ENCODE measurements around the gene SEMA3D.

SEMA3D gene

GRCh38 chr7:85183296-85183695 lies 3.6 kb downstream of the SEMA3D start:
- DNase-seq = no peak

GRCh38 chr7:85178531-85179298 lies 8.1 kb downstream of the SEMA3D start:
- no peak for DNase-seq

DNA sequence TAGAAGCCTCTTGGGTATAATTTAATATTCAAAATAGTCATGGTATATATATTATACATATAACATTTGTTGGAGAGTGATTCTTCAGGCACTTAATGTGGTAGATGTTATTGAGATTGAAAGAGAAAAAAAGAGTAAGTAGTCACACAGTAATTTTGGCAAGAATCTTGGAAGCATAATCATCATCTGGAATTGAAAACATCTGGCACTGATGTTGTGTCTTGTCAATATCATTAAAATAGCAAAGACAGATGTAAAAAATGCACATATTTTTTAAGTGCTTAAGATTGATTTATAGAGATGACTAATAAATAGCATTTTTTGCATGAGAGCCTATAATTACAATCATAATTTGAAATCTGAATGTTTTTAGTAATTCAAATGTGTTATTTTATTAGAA lies 9.5 kb downstream of the SEMA3D start:
- no peak for DNase-seq

GRCh38 chr7:85176197-85176596 lies 10.7 kb downstream of the SEMA3D start:
- DNase-seq = no peak

DNA sequence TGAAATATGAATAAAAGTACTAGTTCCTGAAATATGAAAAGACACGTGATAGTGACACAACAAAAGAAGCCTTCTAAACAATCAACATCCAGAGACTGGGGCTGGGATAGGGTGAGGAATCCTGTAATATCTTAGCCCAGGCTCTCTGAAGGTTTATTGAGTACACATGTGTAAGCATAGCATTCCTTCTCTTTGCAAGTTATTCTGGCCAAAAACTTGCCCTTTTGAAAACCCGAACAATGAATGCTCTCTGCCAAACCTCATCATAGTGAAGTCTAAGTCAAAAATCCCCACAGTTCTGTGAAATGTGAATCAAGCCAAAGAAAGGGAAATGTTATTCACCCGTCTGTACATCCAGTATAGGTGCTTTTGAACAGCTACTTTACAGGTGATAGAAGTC lies 11.6 kb downstream of the SEMA3D start:
- no peak for DNase-seq

- no peak for DNase-seq
Measured at GRCh38 chr7:85172530-85172941, 14.3 kb downstream of the SEMA3D start.

- no peak for DNase-seq
Measured at GRCh38 chr7:85167636-85168035, 19.2 kb downstream of the SEMA3D start.

- no peak for DNase-seq
Measured at GRCh38 chr7:85165263-85165662, 21.6 kb downstream of the SEMA3D start.

- no peak for DNase-seq
Measured at GRCh38 chr7:85164376-85164775, 22.5 kb downstream of the SEMA3D start.

- no peak for DNase-seq
Measured at GRCh38 chr7:85162721-85163120, 24.1 kb downstream of the SEMA3D start.

- DNase-seq = no peak
Measured at GRCh38 chr7:85160223-85160622, 26.6 kb downstream of the SEMA3D start.

GRCh38 chr7:85159003-85159402 lies 27.9 kb downstream of the SEMA3D start:
- no peak for DNase-seq

DNA sequence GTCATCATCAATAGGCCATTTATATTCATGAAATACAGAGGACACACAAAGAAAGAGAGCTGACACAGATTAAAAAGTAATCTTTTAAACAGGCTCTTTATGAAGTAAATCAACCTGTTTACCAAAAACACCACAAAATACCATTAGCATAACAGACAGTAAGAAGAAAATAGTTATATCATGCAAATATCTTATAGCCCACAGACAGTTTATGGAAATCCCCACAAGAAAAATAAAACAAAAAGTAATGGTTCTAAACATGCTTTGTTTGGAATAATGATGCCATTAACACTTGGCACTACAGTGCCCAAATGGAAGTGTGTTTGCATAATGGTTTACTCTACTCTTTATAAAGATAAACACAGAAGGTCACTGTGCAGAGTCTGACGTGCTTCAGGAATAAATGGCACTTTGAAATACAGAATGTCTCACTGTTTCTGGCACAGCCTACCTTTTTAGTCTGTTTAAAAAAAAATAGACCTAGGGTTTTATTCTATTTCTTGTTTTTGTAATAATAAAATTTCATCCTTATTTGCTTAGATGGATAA lies 30.1 kb downstream of the SEMA3D start:
- no peak for DNase-seq

- no peak for DNase-seq
Measured at GRCh38 chr7:85154282-85154937, 32.4 kb downstream of the SEMA3D start.

DNA sequence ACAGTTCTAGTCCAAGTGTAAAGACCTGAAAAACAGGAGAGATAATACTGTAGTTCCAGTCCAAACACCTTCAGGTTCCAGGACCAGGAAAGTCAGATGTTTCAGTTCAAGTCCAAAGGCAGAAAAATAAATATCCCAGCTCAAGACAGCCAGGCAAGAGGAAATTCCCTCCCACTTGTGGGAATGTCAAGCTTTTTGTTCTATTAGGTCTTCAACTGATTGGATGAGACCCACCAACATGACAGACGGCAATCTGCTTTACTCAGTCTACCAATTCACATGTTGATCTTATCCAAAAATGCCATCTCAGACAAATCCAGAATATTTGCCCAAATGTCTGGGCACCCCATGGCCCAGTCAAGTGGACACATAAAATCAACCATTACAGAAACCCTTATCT lies 33.1 kb downstream of the SEMA3D start:
- no peak for DNase-seq

GRCh38 chr7:85150624-85151023 lies 36.2 kb downstream of the SEMA3D start:
- DNase-seq = no peak

DNA sequence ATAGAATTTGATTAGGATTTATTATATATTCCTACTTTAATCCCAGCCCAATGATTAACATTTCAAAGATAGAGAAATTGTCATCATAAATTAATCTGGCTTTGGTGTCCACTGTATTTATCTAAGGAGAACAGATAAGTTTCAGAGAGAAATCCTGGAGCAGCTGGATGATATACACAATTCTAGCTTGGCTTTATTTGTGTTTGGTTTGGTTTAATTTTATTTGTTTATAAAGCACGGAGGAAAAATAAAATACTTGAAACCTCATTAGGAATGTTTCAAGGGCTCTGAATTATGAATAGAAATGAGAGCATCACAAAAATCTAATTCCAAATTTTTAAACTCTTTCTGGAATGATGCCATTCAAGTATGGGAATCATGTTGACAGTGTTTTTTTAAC lies 42.1 kb downstream of the SEMA3D start:
- DNase-seq = no peak

- DNase-seq = no peak
Measured at GRCh38 chr7:85135977-85136376, 50.9 kb downstream of the SEMA3D start.

GRCh38 chr7:85133560-85133959 lies 53.3 kb downstream of the SEMA3D start:
- DNase-seq = no peak

- no peak for DNase-seq
Measured at GRCh38 chr7:85133006-85133405, 53.9 kb downstream of the SEMA3D start.

DNA sequence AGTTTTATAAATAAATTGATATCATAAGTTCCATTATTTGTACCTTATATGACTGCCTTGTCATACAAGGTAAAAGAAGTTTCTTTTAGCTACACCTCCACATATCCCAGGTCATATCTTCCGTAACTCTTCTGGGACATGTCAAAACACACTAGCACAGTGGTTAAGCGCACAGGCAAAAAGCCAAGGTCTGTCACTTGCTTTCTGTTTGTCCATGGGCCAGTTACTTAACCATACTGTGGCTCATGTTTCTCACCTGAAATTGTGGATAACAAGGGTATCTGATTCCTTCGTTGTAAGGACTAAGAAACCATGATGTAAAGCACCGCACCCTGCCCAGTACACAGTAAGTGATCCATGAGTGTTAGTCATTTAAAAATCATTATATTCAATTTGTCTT lies 56.2 kb downstream of the SEMA3D start:
- no peak for DNase-seq

DNA sequence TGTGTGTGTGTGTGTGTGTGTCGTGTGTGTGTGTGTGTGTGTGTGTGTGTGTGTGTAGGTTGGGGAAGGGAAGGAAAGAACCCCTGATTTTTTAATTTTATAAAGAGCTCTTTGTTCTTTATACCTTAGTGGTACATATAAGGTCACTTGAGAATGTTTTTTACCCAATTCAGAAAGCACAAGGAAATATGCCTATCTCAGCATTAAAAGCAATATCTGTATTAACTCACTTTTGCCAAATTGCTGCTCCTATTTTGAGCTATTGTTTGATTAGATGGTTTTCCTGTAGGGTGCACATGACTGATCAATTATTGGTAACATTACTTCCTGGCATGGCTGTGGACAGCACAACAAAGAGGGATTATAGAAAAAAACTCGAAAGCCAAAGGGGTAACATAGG lies 60.5 kb downstream of the SEMA3D start:
- no peak for DNase-seq

DNA sequence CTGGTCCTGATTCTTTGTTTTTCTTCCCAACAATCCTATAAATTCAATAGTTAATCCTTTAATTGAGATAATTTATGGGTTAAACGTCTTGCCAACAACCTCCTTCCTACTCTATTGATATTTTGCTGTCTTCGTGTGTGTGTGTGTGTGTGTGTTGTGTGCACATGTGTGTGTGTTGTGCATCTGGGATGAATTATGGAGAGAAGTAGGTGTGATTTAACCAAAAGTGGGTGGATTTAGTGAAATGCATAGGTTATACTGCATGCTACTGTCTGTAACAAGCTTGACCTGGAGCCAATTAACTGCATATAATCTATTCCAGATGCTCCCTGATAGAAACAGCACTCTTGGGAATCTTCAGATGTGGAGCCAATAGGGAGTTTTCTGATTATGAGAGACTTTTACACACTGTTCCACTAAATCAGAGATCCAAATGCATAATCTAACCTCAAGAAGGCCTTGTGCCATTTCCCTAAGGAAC lies 61.2 kb downstream of the SEMA3D start:
- DNase-seq = no peak

DNA sequence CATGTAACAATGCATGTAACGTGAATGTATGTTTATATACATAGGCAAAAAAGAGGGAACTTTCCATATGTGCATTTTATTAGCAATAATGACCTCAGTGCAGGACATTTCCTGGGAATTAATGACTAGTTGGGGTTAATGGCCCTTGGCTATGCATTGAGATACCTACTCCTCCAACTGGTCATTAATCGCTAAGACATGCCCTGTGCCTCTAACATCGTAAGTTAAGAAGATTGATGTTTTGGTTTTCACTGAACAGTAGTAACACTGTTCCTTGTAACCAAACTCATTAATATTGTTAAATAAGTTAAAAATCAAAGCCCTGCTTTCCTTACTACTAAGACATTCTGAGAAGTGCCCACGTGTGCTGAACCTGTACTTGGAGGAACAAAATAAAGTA lies 61.7 kb downstream of the SEMA3D start:
- DNase-seq = no peak
